HG03103 (cell line): Measurements from ENCODE around the gene KRT10.

ENCODE experiments used
- ATAC-seq: cut with Tn5 transposase; IDR thresholded peaks from one replicate; pipeline ENCODE4 v1.9.1; 2021; ENCODE audit warnings: low read depth; ENCODE audit not compliant: unreplicated experiment

KRT10 gene

DNA sequence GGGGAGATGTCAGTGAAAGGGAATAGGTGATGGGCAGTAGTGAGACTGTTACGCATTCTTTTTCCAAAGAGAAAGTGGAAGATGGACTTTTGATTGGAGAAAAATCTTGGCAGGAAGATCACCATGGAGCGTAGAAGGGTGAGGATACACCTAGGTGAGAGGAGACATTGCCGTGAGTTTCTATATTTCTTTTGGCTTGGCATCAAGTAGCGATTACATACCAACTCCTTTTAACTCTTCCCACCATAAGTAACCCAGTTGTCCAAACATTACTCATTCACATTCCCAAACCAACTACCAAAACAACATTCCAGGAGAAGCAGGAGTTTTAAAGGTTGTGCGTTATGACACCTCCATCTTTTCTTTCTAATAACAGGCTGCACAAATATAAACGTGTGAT, 11.9 kb downstream of the KRT10 start:
- ATAC-seq = no peak

DNA sequence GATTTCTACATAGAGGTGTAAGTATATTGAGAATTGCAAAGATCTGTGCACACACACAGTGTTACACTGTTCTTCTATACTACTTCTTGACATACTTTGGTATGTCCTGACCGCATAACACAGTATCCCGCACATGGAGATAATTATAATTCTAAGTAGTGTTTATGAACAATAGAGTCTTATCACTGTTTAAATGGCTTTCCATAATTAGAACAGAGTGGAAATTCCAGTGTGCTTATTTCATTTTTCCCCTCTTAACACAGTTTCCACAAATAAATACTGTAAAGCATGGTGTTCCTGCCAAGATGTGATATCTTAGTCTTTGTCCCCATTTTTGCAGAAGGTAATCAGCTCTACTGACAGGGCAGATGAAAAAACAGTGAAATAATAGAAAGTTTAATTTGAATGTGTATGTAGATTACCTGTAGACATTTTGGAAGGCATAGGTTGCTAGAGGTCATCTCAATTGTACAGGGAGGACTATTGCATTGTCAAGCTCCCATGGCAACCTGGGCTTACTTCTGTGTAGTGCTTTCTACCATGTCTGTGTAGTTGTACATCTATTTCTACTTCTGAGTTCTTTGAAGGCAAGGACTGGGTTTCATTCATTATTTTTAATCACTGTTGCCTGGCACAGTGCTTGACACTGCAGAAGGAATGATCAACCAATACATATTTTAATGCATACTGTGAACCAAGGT, 12.5 kb downstream of the KRT10 start:
- no peak for ATAC-seq

DNA sequence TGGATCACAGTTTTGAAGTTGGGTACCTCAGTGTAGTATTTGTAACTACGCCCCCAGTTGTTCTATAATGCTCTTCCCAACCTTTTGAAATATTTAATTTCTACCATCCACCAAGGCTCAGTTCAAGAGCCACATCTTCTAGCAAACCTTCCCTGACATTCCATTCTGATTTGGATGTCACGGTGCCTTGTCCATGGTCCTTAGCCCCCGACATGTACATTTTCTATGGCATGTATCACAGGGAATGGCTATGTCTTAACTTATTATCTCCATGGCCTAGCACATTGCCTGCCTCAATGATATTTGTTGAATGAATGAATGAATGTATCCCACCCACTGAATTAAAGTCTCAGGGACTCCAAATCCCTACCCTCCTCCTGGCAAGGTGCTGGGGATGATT, 16.3 kb downstream of the KRT10 start:
- ATAC-seq = no peak

DNA sequence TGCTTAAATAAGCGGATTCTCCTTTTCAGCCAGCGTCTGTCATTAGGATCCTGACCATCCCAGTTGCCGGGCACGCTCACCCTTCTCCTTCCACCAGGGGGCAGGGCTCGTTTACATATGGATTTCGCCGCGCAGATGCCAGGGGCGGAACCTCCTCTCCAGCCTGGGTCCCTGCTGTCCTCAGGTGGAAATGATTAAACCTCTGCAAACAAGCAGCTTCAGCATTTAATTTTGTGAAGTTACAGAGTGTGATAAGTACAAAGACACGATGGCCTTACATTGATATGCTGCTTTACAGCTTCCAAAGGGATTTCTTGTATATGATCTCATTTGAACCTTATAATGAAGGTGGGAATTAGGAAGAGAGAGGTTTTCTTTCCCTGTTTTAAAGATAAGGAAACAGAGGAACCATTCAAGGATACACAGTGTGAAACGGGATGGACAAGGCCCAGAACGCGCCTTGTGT, 18.8 kb downstream of the KRT10 start:
- no peak for ATAC-seq

DNA sequence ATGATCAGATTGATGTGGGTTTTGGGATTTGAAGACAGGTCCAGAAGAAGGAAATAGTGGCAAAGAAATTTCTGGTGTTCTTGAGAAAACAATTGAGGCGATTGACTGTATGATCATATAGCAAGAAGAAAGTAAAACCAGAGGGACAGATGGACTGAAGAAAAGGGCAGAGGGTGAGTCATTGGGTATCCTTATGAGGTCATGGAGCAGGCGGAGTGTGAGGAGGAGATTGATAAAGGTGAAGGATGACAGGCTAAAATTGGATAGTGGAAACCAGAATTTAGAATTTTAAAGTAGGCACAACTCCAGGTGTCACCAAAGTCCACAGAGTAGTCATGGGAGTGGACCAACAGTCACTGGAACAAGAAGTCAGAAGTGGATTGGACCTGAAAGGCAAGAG, 21.3 kb downstream of the KRT10 start:
- ATAC-seq = no peak

DNA sequence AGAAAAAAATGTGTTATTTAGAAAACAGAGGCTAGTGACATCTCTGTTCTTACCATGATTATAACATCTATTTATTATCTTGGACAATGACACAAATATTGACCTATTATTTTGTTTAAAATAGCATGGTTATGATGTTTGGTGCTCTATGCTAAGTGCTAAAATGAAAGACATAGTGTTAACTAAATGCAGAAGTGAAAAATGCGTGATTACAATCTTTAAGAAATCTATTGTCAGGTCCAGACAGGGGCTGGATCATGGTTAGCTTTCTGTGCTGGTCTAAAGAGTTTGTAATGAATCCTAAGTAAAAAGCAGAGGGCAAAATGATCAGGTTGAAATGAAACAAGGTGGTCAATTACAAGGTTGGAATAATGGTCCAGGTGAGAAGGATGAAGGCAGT, 22.0 kb downstream of the KRT10 start:
- no peak for ATAC-seq

DNA sequence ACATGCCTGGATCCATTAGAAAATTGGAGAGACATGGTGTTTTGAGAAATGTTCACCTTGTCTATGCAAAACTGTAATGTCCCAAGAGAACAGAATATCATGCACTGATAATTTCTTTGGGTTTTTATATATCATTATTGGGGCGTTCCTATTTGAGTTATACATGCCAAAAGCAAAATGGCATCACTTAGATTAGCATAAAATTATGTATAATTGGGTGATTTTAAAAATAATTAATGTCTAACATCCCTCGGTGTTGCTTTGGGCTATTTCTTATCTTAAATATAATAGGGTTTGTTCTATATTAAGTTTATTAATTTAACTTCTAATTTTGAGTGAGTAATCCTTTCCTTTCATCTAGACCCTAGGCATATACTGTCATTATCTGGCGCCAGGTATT, 22.6 kb downstream of the KRT10 start, which contains the start of gene KRT28:
Gene KRT28 (minus strand): TSS at position 101 of the 400 bp plus-strand sequence. CDS start 66 bp downstream, at position 35.
- no peak for ATAC-seq

DNA sequence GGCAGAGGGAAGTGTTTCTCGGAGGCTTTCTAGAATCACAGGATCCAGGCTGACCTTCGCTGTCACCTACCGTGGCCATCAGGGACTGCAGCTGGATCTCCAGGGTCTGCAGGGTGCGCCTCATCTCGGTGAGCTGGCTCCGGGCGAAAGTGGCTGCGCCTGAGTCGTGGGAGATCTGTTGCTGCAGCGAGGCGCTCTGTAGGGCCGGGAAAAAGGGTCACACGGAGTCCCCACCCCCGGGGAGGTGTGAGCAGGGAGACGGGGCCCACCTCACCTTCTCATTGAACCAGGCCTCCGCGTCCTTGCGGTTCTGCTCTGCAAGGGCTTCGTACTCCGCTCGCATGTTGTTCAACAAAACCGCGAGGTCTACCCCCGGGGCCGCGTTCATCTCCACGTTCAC, 25.6 kb downstream of the KRT10 start:
- ATAC-seq = no peak

DNA sequence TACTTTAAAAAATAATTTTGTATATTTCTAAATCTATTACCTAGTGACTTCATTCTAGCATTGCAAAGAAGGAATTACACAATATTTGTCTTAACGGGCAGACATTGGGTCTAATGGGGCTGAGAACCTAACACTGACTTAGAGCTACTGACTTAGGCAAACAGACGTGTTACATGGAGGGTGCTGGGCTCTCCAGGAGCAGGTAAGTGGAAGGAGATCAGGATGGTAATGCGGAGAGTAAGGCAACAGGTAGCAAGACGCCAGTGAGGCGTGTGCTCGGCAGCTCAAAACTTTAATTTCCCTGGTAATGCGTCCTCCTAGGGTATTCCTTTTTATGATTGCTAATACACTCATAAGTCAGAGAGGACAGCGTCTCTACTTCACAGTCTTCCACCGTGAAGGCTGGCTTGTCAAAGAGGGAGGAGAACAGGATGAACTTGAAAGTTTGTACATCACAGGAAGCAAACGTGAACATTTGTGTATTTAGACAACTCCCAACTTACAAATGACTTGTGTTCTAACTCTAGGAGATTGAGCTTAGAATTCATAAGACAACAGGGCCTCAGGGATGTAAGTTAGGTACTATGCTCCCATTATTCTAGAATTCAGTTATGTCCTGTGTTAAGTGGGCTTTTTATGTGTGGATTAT, 27.3 kb downstream of the KRT10 start:
- no peak for ATAC-seq

DNA sequence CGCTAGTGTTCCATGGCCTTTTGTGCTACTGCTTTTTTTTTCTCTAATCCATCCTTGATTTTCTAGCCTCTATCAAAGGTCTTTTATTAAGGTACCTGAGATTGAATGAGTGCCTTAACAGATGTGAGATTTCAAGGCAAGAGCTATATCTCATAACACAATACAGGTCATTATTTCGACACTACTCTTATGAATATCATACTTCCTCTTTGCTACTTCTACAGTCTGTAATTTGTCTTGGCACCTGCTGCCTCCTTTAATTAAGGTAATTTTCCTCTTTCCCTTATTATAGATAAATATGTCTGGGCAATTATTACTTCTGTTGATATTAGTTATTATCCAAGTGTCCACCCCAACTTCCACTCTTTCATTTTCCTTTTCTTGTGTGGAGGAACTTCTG, 27.9 kb downstream of the KRT10 start:
- ATAC-seq = no peak

DNA sequence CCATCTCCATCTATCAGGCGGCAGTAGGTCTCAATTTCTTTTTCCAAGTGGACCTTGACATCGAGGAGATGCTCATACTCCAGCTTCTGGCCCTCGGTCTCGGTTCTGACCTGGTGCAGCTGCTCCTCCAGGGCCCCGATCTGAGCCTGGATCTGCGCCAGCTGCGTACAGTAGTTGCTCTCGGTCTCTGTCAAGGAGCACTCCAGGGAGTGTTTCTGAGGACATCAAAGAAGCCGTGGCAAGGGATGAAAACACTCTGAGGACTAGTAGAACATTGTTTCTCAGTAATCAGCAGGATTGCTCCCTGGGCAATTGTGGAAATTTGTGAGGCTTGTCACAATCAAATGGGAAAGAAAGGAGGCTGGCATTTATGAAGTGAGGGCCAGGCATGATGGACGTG, 28.6 kb downstream of the KRT10 start:
- ATAC-seq = no peak

DNA sequence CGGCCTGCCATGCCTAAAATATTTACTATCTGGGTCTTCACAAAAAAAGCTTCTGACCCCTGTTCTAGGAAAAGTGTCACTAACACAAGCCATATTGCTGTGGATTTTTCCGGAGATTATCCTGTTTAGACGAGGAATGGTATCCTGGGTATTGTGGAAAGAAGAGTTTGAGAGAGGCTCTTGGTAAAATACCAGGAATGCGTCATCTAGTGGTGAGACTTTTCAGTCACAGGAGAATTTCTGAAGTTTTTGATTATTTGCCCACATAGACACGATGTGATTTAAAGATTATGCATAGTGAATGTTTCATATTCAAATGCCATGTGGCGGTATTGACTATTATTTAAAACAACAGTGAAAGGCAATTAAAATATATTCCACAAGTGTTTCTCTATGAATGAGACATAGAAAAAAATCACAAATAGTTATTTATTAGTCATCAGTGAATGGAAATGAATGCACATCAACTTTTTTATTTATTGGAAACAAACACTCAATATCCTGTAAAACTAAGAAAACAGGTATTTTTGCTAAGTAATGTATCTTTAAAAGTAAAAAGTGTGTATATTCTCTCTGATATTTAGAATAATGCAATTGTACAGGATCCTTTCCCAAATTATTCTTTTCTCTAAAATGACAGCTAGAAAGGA, 30.5 kb downstream of the KRT10 start:
- ATAC-seq = no peak

DNA sequence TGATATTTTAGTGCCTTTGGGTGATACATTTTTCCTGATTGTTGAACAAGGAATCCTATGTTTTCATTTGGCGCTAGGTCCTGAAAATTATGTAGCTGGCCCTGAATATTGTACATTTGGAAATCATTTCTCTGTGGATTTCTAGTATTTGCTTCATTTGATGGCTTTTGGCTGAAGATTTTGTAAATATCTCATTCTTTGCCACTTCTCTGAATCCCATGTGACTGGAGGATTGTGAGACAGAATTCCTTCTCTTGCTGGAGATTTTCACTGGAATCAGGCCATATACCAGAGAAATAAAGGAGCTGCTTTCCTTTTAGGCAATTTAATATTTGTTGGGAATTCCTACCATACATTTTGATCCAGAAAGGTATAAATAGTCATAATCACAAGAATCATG, 31.3 kb downstream of the KRT10 start:
- no peak for ATAC-seq

DNA sequence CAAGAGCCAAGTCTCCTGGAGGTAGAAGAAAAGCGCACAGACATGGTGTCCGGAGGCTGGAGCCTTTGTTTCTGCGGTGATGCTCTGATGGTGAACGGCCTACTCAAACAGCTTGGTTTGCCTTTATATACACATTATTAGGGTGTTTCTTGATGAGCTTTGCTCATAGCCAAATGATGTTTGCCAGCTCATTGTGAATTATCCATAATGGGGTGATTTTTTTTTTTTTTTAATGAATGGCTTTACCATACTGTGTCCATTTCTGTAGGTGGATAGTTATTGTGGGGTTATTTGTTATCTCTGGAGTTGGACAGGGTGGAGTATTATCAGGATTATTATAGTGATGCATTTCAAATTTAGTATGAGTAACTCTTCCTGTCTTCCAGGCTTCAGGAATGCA, 40.0 kb downstream of the KRT10 start, which contains the start of gene KRT27:
Gene KRT27 (minus strand): TSS at position 101 of the 400 bp plus-strand sequence. CDS start 57 bp downstream, at position 44.
- no peak for ATAC-seq

DNA sequence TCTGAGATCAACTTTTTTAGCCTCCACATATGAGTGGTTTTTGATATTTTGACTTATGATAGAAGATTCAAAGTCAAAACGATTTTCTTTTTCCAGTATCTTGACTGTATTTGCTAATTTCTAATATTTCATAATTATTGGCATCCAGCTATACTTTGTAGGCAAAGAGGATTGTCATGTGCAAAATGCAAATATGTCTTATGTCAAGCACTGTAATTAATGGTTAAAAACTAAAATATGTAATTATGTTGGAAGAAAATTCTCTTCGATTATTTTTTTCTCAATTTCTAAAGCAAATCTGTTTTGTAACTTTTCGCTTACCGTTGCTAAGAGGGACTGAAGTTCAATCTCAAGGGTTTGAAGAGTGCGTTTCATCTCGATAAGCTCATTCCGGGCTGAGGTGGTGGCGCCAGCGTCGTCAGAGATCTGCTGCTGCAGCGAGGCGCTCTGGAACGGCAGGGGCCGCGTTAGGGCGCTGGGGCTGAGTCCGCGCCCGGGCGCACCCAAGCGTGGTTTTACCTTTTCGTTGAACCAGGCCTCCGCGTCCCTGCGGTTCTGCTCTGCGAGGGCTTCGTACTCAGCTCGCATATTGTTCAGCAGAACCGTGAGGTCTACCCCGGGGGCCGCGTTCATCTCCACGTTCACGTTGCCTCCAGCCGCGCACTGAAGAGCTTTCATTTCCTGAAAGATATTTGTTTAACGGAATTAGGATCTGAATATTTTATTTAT, 43.1 kb downstream of the KRT10 start:
- no peak for ATAC-seq

DNA sequence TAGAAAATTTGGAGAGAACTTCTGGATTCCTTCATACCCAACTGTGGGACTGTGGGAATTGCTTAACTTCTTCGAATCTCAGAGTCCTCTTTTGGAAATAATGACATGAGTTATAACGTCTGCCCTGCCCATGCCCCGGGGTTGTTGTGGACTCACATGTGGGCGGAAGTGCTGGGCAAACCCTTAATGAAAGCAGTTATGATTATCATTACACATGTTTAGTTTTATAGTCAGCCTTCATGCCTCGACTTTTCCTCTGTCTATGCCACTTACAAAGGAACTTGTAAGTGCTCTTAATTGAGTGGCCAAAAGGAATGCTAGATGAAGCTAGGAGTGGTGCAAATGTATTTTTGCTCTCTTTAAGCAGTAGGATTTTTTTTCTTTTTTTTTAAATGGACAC, 44.0 kb downstream of the KRT10 start:
- no peak for ATAC-seq

DNA sequence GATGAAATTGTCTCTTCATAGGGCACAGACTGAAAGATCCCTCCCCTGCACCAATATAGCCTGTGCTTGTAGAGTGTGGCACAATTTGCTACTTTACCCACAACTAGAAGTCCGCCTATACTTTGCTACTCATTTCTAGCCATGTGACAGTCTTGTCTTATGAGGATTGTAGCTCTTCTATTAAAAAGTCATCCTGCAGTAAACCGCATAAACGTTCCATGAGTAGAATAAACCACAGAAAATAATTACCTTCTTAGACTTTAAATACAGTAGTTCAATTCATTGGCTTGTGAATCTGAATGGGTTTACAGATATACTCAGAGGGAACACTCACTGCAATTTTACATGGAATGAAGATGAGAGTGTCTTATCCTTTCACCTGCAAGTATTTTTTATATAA, 44.4 kb downstream of the KRT10 start:
- ATAC-seq = no peak

DNA sequence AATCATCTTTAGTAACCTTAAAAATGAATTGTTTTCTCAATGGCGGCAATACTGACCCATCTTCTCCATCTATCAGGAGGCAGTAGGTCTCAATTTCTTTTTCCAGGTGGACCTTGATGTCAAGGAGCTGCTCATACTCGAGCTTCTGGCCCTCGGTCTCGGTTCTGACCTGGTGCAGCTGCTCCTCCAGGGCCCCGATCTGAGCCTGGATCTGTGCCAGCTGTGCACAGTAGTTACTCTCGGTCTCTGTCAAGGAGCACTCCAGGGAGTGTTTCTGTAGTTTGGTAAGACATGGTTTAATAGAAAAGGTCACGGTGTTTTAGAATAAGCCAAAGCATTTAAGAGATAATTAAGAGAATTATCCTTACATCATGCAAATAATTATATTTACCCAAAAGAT, 45.0 kb downstream of the KRT10 start:
- no peak for ATAC-seq

DNA sequence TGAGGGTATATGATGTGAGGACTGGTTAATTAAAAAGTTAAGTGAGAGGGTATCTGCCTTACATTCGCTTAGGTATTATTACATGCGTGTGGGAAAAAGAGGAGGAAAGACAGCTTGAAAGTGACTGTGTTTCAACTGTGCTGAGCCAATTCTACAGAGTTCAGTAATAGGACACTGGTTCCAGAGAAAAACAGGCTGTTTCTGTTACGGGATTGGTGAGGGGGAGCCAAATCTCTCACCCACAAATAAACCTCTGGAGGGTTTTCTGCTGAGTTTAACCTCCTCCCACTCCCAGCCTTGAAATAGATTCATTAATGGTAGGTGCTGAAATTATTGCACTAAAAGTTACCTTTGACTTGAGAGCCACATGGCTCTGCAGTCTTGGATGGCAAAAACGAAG, 46.5 kb downstream of the KRT10 start:
- ATAC-seq = no peak

DNA sequence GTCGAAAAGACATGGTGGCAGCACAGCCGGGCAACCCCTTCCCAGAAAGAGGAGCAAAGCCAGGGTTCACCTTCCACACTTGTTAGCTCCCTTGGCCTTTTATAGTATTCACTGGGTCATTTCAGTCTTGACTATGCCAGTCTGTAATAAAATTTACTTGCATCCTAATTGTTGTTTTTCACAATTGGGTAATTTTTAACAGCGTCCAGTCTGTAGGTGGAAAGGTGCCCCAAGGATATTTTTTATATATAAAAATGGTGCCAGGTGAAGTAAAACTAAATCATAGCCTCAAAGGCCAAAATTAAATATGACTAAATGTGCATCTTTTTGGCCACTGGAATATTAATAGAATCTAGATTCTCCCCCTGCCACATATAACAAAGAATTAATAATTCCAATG, 50.3 kb downstream of the KRT10 start, which contains the start of gene KRT26:
Gene KRT26 (minus strand): TSS at position 101 of the 400 bp plus-strand sequence. CDS start 88 bp downstream, at position 13.
- no peak for ATAC-seq
